ENCODE data around the gene AOX1.

DNA sequence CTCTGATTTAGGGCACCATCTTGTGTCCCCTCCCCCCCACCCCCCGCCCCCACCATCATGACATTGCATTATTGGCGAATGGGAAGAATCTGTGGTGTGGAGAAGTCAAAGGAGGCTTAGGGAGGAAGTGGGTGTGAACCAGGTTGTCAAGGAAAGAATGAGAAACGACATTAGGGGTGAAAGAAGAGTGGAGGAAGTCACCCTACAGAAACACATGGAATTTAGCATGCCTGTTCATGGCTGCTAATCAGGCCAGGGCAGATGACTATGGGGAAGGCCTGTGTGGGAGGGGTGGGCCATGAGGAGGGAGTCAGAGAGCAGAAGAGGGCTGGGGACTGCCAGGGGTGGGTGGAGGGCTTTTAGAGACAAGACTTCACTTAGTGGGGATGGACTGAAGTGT, 81.6 kb downstream of the AOX1 start:
- no peak for TF ChIP-seq POLR2A (IDR thresholded peaks at IDR 0.05)
- no peak for TF ChIP-seq CTCF (IDR thresholded peaks at IDR 0.05)

All from uterus (tissue), 2 donors.